ENCODE results near the gene IP6K2. TPM values are rescaled to one million over a fixed set of nuclear protein-coding genes. Genes with fewer than 3 reads are reported as not detected.

The IP6K2 gene
- total RNA-seq, 2 experiments from 2014 or later: 97.2 to 121 TPM

- no peaks in the 10 kb centered on the region for H3K9me3 ChIP-seq (ENCODE audit: control insufficient read depth in 1 of 2, insufficient read depth in 1 of 2, low read length in 2 of 2)
- POLR2A ChIA-PET: no interaction called here
- DNase-seq (no peak), ATAC-seq (ENCODE audit: poor library complexity) (no peak)
- peaks cover 67% of the 10 kb centered on the region for H3K36me3 ChIP-seq (ENCODE audit: insufficient read depth, low read length)
- no peaks in the 10 kb centered on the region for H3K9me3 Mint-ChIP-seq
- intact Hi-C loops (cut with DNase I, micrococcal nuclease): no loop called here
- CTCF ChIA-PET: interaction anchor here (0.6 kb wide), 1 partner anchor 104 kb away, joined by 3 read pairs; no protein-coding TSS in a partner anchor
- no peaks in the 10 kb centered on the region for H3K27me3 ChIP-seq (ENCODE audit: control insufficient read depth in 1 of 2, insufficient read depth in 2 of 2, low read length in 2 of 2)
- peak overlapping the region; percentile 12 for H3K4me3 Mint-ChIP-seq
- peaks cover 69% of the 10 kb centered on the region for H3K36me3 Mint-ChIP-seq (ENCODE audit: low read depth)
- no peak overlapping the region for H3K27ac Mint-ChIP-seq
- H3K4me1 Mint-ChIP-seq (ENCODE audit: low read depth): peaks cover 60% of the 10 kb centered on the region
- peaks cover 76% of the 10 kb centered on the region for H3K4me1 ChIP-seq (ENCODE audit: insufficient read depth, low read length)
- H3K27me3 Mint-ChIP-seq: no peaks in the 10 kb centered on the region
- TF ChIP-seq CTCF (IDR thresholded peaks at IDR 0.05): no peak
- H3K4me3 ChIP-seq (ENCODE audit: low read length): no peak overlapping the region
- H3K27ac ChIP-seq (ENCODE audit: low read depth in 1 of 2, low read length in 2 of 2): no peak overlapping the region
These were observed 8.0 kb downstream of the IP6K2 start for GRCh38 chr3:48709051-48709461.

DNA sequence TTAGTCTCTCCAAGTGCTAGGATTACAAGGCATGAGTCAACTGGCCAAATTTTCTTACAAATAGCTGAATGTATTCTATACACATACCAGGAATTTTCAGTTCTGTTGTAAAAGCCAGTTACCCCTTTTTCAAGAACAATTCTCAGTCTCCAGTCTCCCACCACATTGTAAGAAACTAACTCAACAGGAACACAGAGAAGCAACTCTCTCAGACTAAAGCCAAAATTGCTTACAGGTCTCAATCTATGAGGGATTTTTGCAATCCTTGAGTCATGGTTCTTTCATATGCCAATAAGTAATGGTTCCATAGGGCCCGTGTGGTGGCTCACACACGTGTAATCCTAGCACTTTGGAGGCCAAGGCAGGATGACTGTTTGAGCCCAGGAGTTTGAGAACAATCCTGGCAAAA is 8.5 kb downstream of the IP6K2 start:
- H3K4me3 ChIP-seq (ENCODE audit: low read length): no peak overlapping the region
- H3K27me3 ChIP-seq (ENCODE audit: control insufficient read depth in 1 of 2, insufficient read depth in 2 of 2, low read length in 2 of 2): no peaks in the 10 kb centered on the region
- ATAC-seq (ENCODE audit: poor library complexity) (no peak), DNase-seq (no peak)
- no peaks in the 10 kb centered on the region for H3K9me3 ChIP-seq (ENCODE audit: control insufficient read depth in 1 of 2, insufficient read depth in 1 of 2, low read length in 2 of 2)
- peak overlapping the region; percentile 12 for H3K4me3 Mint-ChIP-seq
- H3K27ac Mint-ChIP-seq: no peak overlapping the region
- H3K4me1 ChIP-seq (ENCODE audit: insufficient read depth, low read length): peaks cover 71% of the 10 kb centered on the region
- H3K36me3 Mint-ChIP-seq (ENCODE audit: low read depth): peaks cover 68% of the 10 kb centered on the region
- TF ChIP-seq CTCF (IDR thresholded peaks at IDR 0.05): no peak
- H3K36me3 ChIP-seq (ENCODE audit: insufficient read depth, low read length): peaks cover 65% of the 10 kb centered on the region
- POLR2A ChIA-PET: interaction anchor here (0.9 kb wide), 1 partner anchor 9 kb away, joined by 6 read pairs; the partner anchor contains the start of gene IP6K2
- peaks cover 62% of the 10 kb centered on the region for H3K4me1 Mint-ChIP-seq (ENCODE audit: low read depth)
- no peaks in the 10 kb centered on the region for H3K27me3 Mint-ChIP-seq
- no peak overlapping the region for H3K27ac ChIP-seq (ENCODE audit: low read depth in 1 of 2, low read length in 2 of 2)
- CTCF ChIA-PET: interaction anchor here (0.6 kb wide), 1 partner anchor 105 kb away, joined by 3 read pairs; no protein-coding TSS in a partner anchor
- intact Hi-C loops (cut with DNase I, micrococcal nuclease): no loop called here
- no peaks in the 10 kb centered on the region for H3K9me3 Mint-ChIP-seq

GRCh38 chr3:48707157-48707556 is 9.9 kb downstream of the IP6K2 start:
- Histone ChIP-seq H3K27me3 (ENCODE audit: control insufficient read depth in 1 of 2, insufficient read depth in 2 of 2, low read length in 2 of 2) (no peaks in the 10 kb centered on the region), H3K27ac (ENCODE audit: low read depth in 1 of 2, low read length in 2 of 2) (no peak overlapping the region), H3K9me3 (ENCODE audit: control insufficient read depth in 1 of 2, insufficient read depth in 1 of 2, low read length in 2 of 2) (no peaks in the 10 kb centered on the region), H3K36me3 (ENCODE audit: insufficient read depth, low read length) (peaks cover 59% of the 10 kb centered on the region), H3K4me3 (ENCODE audit: low read length) (no peak overlapping the region), H3K4me1 (ENCODE audit: insufficient read depth, low read length) (peaks cover 62% of the 10 kb centered on the region)
- intact Hi-C loops (cut with DNase I, micrococcal nuclease): no loop called here
- Mint-ChIP-seq H3K27me3 (no peaks in the 10 kb centered on the region), H3K36me3 (ENCODE audit: low read depth) (peaks cover 69% of the 10 kb centered on the region), H3K4me3 (no peak overlapping the region), H3K9me3 (no peaks in the 10 kb centered on the region), H3K27ac (peak overlapping the region; percentile 58), H3K4me1 (ENCODE audit: low read depth) (peaks cover 63% of the 10 kb centered on the region)
- DNase-seq (no peak), ATAC-seq (ENCODE audit: poor library complexity) (no peak)
- CTCF ChIA-PET: no interaction called here
- TF ChIP-seq CTCF (IDR thresholded peaks at IDR 0.05): no peak
- POLR2A ChIA-PET: no interaction called here

Measured in CD4-positive, alpha-beta T cell (primary cell).